ENCODE measurements around the gene ABCA10. TPM values are rescaled to one million over a fixed set of nuclear protein-coding genes. Genes with fewer than 3 reads are reported as not detected.

The ABCA10 gene
- total RNA-seq, 1 donor from 2014 or later, result 0.50 TPM

DNA sequence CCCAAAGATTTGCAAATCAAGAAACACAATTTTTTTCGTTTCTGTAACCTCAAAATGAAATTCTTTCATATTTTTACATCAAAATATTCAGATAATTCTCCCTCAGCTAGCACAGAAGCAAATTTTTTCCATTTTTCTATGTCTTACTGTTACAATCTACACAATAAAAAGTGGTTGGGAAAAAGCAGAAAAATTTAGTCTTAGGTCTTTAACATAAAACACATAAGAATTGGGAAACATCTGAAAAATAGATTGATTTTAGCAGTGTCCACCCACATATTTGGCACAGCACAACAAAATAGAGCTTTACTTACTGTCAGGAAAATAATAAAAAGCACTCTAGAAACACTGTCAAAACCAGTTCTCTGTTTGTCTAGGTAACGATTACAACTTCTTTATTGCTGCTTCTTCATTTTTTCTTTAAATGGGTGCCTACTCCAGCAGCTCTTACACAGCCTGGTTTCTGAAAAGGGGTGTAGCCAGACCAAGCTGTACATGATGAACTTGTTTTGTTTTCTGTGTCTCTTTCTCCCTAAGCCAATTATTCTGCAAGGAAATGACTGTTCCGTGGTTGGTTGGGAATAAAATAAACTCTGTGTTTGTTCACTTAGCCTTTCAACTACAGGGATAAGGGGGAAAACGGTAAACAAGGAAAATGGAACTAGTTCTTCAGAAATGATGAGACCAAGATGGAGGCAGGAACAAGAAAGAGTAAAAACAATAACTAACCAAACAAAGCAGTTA lies 87.0 kb downstream of the ABCA10 start, which contains the start of gene ABCA6:
ABCA6 (minus strand) TSS at position 465 of the 744 bp plus-strand sequence. CDS start 1,192 bp downstream, outside the sequence.
- H3K4me3 Mint-ChIP-seq (ENCODE audit: unreplicated experiment), result no peak within 1 kb of the TSS
- peaks cover 13% of the 10 kb centered on the region for H3K4me1 Mint-ChIP-seq (ENCODE audit: low read depth)
- TF ChIP-seq, protein P1, sequence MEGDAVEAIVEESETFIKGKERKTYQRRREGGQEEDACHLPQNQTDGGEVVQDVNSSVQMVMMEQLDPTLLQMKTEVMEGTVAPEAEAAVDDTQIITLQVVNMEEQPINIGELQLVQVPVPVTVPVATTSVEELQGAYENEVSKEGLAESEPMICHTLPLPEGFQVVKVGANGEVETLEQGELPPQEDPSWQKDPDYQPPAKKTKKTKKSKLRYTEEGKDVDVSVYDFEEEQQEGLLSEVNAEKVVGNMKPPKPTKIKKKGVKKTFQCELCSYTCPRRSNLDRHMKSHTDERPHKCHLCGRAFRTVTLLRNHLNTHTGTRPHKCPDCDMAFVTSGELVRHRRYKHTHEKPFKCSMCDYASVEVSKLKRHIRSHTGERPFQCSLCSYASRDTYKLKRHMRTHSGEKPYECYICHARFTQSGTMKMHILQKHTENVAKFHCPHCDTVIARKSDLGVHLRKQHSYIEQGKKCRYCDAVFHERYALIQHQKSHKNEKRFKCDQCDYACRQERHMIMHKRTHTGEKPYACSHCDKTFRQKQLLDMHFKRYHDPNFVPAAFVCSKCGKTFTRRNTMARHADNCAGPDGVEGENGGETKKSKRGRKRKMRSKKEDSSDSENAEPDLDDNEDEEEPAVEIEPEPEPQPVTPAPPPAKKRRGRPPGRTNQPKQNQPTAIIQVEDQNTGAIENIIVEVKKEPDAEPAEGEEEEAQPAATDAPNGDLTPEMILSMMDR (IDR thresholded peaks at IDR 0.05), result no peak
- peaks cover 5% of the 10 kb centered on the region for H3K9me3 Mint-ChIP-seq (ENCODE audit: low read depth)
- no peaks in the 10 kb centered on the region for H3K27me3 Mint-ChIP-seq (ENCODE audit: low read depth)
- H3K27ac Mint-ChIP-seq (ENCODE audit: unreplicated experiment), result no peak within 1 kb of the TSS
- DNase-seq (ENCODE audit: low spot score), result no peak
- H3K36me3 Mint-ChIP-seq (ENCODE audit: low read depth), result no peaks in the 10 kb centered on the region

GRCh38 chr17:69134112-69134511 lies 94.5 kb downstream of the ABCA10 start:
- DNase-seq (ENCODE audit: low spot score), result no peak
- Mint-ChIP-seq H3K27ac (ENCODE audit: unreplicated experiment) (no peak overlapping the region), H3K4me3 (ENCODE audit: unreplicated experiment) (no peak overlapping the region), H3K9me3 (ENCODE audit: low read depth) (peaks cover 5% of the 10 kb centered on the region), H3K4me1 (ENCODE audit: low read depth) (no peaks in the 10 kb centered on the region), H3K36me3 (ENCODE audit: low read depth) (no peaks in the 10 kb centered on the region), H3K27me3 (ENCODE audit: low read depth) (no peaks in the 10 kb centered on the region)
- TF ChIP-seq, protein P1 (IDR thresholded peaks at IDR 0.05), result no peak

- no peak overlapping the region for H3K27ac Mint-ChIP-seq (ENCODE audit: unreplicated experiment)
- TF ChIP-seq, protein P1 (IDR thresholded peaks at IDR 0.05), result no peak
- H3K36me3 Mint-ChIP-seq (ENCODE audit: low read depth), result no peaks in the 10 kb centered on the region
- no peak overlapping the region for H3K4me3 Mint-ChIP-seq (ENCODE audit: unreplicated experiment)
- no peak for DNase-seq (ENCODE audit: low spot score)
- no peaks in the 10 kb centered on the region for H3K27me3 Mint-ChIP-seq (ENCODE audit: low read depth)
- no peaks in the 10 kb centered on the region for H3K9me3 Mint-ChIP-seq (ENCODE audit: low read depth)
- H3K4me1 Mint-ChIP-seq (ENCODE audit: low read depth), result no peaks in the 10 kb centered on the region
Observed at GRCh38 chr17:69130627-69131296, 97.9 kb downstream of the ABCA10 start.

DNA sequence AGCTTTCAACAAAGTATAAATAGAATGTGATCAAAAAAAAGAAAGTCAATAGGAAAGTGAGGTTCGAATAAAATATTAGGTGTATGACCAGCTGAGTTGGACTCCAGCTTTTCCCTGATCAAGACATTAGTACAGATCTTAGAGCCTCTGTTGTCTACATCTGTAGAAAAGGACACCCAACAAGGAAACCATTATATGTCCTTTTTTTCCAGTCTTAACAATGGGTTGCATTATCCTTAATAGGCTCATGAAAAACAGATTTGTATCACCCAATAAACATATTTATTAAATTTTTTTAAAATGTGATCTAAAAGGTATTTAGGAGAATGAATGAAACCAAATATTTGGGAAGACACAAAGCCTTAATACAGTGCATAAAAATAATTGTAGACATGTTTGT lies 105.0 kb downstream of the ABCA10 start:
- Mint-ChIP-seq H3K4me1 (ENCODE audit: low read depth) (no peaks in the 10 kb centered on the region), H3K27me3 (ENCODE audit: low read depth) (no peaks in the 10 kb centered on the region), H3K27ac (ENCODE audit: unreplicated experiment) (no peak overlapping the region), H3K4me3 (ENCODE audit: unreplicated experiment) (no peak overlapping the region), H3K36me3 (ENCODE audit: low read depth) (no peaks in the 10 kb centered on the region), H3K9me3 (ENCODE audit: low read depth) (no peaks in the 10 kb centered on the region)
- no peak for DNase-seq (ENCODE audit: low spot score)
- TF ChIP-seq, protein P1 (IDR thresholded peaks at IDR 0.05), result no peak

GRCh38 chr17:69122065-69122464 lies 106.6 kb downstream of the ABCA10 start:
- no peaks in the 10 kb centered on the region for H3K27me3 Mint-ChIP-seq (ENCODE audit: low read depth)
- no peak overlapping the region for H3K4me3 Mint-ChIP-seq (ENCODE audit: unreplicated experiment)
- H3K4me1 Mint-ChIP-seq (ENCODE audit: low read depth), result no peaks in the 10 kb centered on the region
- H3K9me3 Mint-ChIP-seq (ENCODE audit: low read depth), result no peaks in the 10 kb centered on the region
- DNase-seq (ENCODE audit: low spot score), result no peak
- TF ChIP-seq, protein P1 (IDR thresholded peaks at IDR 0.05), result no peak
- H3K27ac Mint-ChIP-seq (ENCODE audit: unreplicated experiment), result no peak overlapping the region
- H3K36me3 Mint-ChIP-seq (ENCODE audit: low read depth), result no peaks in the 10 kb centered on the region

Measured in chondrocyte (in vitro differentiated cells).